BE2C (cell line): ENCODE data around the gene CES3.

ENCODE experiments used
- DNase-seq: peaks from one replicate; pipeline ENCODE4 v3.0.0-alpha.2; 2020
- H3K27me3 ChIP-seq: fragments of 250-450 bp; sonication (Bioruptor Pico); 2 replicates; pipeline ENCODE4 v1.5.1; 2020; ENCODE audit warnings: mild to moderate bottlenecking
- H3K36me3 ChIP-seq: fragments of 250-450 bp; sonication (Bioruptor Pico); 2 replicates; pipeline ENCODE4 v1.5.1; 2020; ENCODE audit warnings: mild to moderate bottlenecking
- H3K4me1 ChIP-seq: fragments of 250-450 bp; sonication (Bioruptor Pico); 2 replicates; pipeline ENCODE4 v1.5.1; 2020
- H3K4me3 ChIP-seq: 2 replicates; pipeline ENCODE4 v1.5.1; 2011; ENCODE audit warnings: low read depth, low read length
- H3K9me3 ChIP-seq: fragments of 250-450 bp; sonication (Bioruptor Pico); 2 replicates; pipeline ENCODE4 v1.5.1; 2020
- TF ChIP-seq, protein P1 (sequence below): IDR thresholded peaks from 2 replicates; pipeline ENCODE4 v1.5.1; 2012; ENCODE audit warnings: mild to moderate bottlenecking, low read depth, low read length

The CES3 gene

DNA sequence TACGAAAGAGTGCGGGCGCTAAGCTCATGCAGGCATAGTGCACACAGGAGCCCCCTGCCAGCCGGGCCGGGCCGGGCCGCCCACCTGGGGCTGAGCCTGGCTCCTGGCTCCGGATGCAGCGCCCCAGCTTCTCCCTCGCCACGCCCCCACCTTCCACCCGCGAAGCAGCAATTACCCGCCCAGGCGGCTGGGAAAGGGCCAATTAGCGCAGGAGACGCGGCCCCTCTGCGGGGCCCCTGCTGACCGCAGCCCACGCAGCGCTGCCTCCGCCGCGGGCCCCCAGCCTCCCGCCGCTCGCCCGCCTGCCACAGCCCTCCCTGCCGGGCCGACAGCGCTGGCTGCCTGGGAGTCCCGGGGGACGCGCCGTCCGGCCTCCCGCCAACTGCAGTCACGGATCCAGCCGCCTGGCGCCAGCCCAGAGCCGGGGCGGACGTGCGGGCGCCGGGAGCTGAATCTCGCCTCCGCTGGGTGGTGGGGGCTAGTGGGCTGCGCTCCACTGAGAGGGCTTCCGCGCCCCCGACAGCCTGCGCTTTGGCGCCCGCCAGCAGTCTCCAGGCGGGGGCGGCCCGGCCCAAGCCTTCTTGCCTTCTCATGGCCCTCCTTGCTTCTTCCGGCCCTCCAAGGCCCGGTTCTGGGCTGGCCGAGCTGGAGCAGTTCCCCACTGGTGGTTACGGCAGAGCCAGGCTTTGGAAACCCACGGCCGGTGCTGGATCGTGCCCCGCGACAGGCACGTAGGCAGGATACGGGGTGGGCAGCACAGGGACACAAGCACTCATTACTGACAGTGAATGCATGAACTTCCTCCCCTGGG is 53.0 kb downstream of the CES3 start:
- DNase-seq = peak; percentile 95
- TF ChIP-seq, protein P1, sequence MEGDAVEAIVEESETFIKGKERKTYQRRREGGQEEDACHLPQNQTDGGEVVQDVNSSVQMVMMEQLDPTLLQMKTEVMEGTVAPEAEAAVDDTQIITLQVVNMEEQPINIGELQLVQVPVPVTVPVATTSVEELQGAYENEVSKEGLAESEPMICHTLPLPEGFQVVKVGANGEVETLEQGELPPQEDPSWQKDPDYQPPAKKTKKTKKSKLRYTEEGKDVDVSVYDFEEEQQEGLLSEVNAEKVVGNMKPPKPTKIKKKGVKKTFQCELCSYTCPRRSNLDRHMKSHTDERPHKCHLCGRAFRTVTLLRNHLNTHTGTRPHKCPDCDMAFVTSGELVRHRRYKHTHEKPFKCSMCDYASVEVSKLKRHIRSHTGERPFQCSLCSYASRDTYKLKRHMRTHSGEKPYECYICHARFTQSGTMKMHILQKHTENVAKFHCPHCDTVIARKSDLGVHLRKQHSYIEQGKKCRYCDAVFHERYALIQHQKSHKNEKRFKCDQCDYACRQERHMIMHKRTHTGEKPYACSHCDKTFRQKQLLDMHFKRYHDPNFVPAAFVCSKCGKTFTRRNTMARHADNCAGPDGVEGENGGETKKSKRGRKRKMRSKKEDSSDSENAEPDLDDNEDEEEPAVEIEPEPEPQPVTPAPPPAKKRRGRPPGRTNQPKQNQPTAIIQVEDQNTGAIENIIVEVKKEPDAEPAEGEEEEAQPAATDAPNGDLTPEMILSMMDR = no peak; the same call in 1 of the 2 replicates
- Histone ChIP-seq H3K36me3 (no peaks in the 10 kb centered on the region), H3K9me3 (no peaks in the 10 kb centered on the region), H3K4me3 (peak overlapping the region; percentile 69), H3K27me3 (no peaks in the 10 kb centered on the region), H3K4me1 (peaks cover 21% of the 10 kb centered on the region)

DNA sequence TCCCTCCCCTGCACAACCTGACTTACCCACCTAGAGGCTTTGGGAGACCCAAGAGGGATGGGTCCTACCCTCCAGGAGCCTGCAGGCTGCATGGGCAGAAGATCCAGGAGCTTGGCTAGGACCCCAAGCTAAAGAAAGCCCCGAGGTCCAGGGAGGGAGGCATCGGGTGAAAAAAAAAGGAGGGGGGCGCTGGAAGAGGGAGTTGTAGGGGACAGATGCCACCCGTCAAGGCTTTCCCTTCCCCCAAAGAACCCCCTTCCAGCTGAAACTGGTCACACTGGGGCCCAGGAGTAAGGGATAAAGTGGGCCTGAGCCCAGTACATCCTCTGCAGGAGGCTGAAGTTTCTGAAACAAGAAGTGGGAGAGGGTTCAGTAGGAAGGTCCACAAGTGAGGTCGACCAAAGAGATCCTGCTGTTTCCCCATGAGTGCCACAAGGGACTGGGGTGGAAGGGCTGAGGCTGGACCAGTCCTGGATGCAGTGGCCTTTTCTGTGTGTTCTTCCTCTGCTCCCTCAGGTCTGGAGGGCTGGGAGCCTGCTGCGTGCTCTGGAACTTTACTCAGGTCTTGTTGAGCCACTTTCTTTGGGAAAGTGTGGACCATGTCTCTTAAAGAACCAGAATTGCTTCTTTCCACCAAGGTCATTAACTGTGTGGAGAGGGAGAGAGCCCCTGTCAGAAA is 53.7 kb downstream of the CES3 start:
- Histone ChIP-seq H3K4me1 (peaks cover 21% of the 10 kb centered on the region), H3K9me3 (no peaks in the 10 kb centered on the region), H3K4me3 (peak overlapping the region; percentile 69), H3K27me3 (no peaks in the 10 kb centered on the region), H3K36me3 (no peaks in the 10 kb centered on the region)
- no peak for DNase-seq
- TF ChIP-seq, protein P1 = no peak

DNA sequence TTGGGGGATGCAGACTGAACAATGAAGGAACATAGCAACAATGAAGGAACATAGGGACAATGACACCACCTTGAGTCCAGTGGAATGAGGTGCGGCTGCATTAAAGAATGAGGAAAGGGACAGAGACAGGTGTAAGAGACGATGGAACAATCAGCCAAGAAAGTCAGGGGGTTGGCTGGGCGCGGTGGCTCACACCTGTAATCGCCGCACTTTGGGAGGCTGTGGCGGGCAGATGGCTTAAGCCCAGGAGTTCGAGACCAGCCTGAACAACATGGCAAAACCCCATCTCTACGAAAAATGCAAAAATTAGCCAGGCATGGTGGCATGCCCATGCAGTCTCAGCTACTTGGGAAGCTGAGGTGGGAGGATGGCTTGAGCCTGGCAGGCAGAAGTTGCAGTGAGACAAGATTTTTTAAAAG is 54.3 kb downstream of the CES3 start:
- Histone ChIP-seq H3K27me3 (no peaks in the 10 kb centered on the region), H3K36me3 (no peaks in the 10 kb centered on the region), H3K4me3 (no peak overlapping the region), H3K9me3 (no peaks in the 10 kb centered on the region), H3K4me1 (peaks cover 21% of the 10 kb centered on the region)
- no peak for DNase-seq
- TF ChIP-seq, protein P1 = peak; percentile 41; the same call in 1 of the 2 replicates

DNA sequence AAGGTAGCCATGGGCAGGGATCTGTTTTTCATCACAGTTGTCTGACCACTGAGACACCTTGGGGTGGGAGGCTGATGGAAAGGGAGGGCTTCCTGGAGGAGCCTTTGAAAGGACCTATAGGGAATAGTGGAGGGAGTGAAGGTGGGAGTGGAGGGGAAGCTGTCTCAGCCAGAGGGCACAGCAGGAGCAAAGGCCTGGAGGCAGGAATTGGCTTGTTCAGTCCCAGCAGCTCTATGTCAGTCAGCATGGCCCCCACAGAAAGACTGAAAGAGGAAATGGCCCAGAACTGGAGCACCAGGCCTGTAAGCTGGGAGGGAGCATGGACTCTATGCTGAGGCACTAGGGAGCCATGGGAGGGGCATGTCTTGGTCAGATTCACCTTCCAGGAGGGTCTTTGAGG is 55.1 kb downstream of the CES3 start:
- DNase-seq = no peak
- no peak overlapping the region for H3K4me3 ChIP-seq
- H3K9me3 ChIP-seq = no peaks in the 10 kb centered on the region
- H3K27me3 ChIP-seq = no peaks in the 10 kb centered on the region
- H3K36me3 ChIP-seq = no peaks in the 10 kb centered on the region
- H3K4me1 ChIP-seq = peaks cover 21% of the 10 kb centered on the region
- TF ChIP-seq, protein P1 = no peak

DNA sequence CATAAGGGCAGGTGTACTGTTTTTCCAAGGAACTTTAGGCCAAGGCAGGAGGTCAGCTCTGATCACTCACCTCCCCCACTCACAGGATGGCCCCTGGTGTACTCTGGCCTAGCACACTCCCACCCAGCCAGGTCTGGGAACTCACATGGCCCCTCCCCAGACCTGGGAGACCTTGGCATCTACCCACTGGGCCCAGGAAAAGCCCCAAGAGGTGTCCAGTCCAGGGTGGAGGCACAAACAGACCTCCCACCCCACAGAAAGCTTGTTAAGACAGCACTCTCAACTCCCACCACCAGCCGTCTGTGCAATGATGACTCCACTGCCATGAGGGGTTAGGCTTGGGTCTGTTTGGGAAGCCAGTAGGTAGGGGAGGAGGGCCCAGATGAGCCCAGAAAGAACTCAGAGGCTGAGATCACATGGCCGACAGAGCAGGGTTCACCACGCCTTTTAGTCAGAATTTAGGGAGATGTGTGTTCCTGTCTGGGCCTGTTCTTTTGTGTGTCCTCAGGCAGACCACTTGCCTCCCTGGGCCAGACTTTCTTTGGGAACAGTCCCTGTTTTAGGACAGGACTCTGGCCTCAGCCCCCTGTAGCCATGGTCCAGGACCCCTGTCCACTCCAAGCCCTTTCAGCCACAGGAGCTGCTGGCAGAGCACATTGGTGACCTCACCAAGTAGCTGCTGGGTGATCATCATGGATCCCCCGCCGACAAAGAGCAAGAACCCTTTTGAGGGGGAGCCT is 55.8 kb downstream of the CES3 start:
- TF ChIP-seq, protein P1 = no peak
- Histone ChIP-seq H3K4me3 (no peak overlapping the region), H3K27me3 (no peaks in the 10 kb centered on the region), H3K4me1 (peaks cover 19% of the 10 kb centered on the region), H3K36me3 (no peaks in the 10 kb centered on the region), H3K9me3 (no peaks in the 10 kb centered on the region)
- DNase-seq = no peak
